SK-MEL-5 (cell line): ENCODE measurements around the gene ARHGAP31. TPM values are rescaled to one million over a fixed set of nuclear protein-coding genes. Genes with fewer than 3 reads are reported as not detected.
"Not testable (repeated sequence)": the region's sequence is repeated elsewhere in the genome, so short reads cannot be mapped to it uniquely, and the experiment has no call there.

Experiments
- DNase-seq: peaks from one replicate; pipeline ENCODE4 v3.0.0-alpha.2; 2016; ENCODE audit warnings: low read depth, low spot score
- in situ Hi-C: cut with HindIII; loops from 2 replicates; pipeline ENCODE4 v1.10.0; 2016; ENCODE audit warnings: low sequenced_read_pairs, high pct_unique_total_duplicates, low pct_unique_long_range_greater_than_20kb
- total RNA-seq: library from RNA; depleted of rRNA; stranded (reverse); fragments of >200 nt; shearing (Covaris generic); gene quantifications from 2 replicates; pipeline ENCODE4 v1.2.3, GENCODE V29; 2014

Gene ARHGAP31
- total RNA-seq, 1 experiment from 2014 or later: 11.4 TPM

GRCh38 chr3:119331661-119332060 lies 37.5 kb downstream of the ARHGAP31 start:
- in situ Hi-C loops: no loop called here
- no peak for DNase-seq

DNA sequence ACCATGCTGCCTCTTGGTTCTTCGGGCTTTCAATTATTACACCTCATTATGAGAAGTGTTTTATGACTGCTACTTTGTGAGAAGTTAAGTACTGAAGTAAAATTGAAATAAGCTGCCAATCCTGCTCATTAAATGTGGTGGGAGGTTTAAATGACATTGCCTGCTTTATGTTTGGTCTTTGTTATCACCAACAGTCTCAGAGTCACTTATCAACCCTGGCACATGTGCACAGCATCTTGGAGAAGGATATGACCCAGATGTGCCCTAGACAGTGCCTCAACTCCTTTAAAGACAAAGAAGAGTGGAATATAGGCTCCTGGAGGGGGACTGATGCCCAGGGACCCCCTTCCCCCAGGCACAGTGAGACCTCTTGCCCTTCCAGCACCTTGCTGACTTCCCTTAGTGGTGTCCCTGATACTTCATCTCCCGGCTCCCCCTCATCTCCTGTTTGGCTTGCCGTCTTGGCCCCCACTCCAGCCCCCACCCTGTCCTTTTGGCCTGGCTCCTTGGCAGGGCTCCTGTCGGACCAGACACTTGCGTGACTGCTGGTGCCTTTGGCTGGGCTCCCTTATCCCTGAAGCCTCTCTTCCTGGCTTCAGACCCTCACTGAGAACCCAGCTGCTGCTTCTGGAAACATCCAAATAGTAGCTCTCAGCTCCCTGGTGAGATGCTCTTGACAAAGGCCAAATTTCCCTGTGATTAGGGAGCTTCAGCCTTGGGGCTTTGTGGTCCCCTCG lies 39.8 kb downstream of the ARHGAP31 start:
- in situ Hi-C loops: no loop called here
- no peak for DNase-seq

- in situ Hi-C loops: no loop called here
- no peak for DNase-seq
Observed at GRCh38 chr3:119336823-119337222, 42.6 kb downstream of the ARHGAP31 start.

DNA sequence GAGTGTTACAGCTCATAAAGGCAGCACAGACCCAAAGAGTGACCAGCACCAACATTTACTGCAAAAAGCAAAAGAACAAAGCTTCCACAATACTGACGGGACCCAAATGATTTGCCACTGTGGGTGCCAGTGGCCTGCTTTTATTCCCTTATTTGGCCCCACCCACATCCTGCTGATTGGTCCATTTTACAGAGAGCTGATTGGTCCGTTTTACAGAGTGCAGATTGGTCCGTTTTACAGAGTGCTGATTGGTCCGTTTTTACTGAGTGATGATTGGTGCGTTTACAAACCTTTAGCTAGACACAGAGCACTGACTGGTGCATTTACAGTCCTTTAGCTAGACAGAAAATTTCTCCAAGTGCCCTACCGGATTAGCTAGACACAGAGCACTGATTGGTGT lies 43.2 kb downstream of the ARHGAP31 start:
- in situ Hi-C loops, DNase-seq: not testable (repeated sequence)

DNA sequence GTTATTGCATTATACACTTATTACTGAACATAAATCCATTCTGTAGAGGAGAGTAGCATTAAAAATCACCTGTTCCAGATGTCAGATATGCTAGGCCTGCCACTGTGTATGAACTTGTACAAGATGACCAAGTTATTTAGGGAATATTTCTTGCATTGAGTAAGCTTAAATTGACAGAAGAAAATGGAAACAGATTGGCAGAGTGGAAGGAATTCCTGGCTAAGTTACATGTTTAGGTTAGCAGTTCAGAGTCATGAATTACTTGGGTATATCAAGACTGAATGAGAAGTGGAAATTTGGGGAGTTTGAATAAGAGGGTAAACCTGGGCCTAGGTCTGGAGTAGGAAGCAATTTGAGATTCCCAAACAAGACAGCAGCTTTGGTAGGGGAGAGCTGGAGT lies 44.6 kb downstream of the ARHGAP31 start:
- no peak for DNase-seq
- in situ Hi-C loops: no loop called here

GRCh38 chr3:119340014-119340413 lies 45.8 kb downstream of the ARHGAP31 start:
- no peak for DNase-seq
- in situ Hi-C loops: no loop called here

DNA sequence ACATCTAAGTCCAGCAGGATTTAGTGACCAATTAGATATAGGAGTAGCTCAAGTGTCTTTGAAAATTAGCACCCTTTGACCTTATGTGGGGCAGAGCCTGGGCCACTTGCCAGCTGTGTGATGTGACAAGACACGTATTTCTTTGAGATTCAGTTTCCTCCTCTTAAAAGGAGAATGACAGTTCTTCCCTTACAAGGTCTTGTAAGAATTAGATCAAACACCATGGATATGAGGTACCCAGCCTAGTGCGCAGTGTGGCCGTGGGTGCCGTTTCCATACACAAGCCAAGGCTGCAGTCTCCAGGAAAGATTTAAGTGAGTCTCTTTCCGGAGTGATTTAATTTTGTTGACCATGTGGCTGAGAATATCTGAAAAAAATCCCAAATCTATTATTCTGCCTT lies 46.3 kb downstream of the ARHGAP31 start:
- DNase-seq: no peak
- in situ Hi-C loops: no loop called here

- in situ Hi-C loops: no loop called here
- no peak for DNase-seq
Observed at GRCh38 chr3:119342176-119342575, 48.0 kb downstream of the ARHGAP31 start.

DNA sequence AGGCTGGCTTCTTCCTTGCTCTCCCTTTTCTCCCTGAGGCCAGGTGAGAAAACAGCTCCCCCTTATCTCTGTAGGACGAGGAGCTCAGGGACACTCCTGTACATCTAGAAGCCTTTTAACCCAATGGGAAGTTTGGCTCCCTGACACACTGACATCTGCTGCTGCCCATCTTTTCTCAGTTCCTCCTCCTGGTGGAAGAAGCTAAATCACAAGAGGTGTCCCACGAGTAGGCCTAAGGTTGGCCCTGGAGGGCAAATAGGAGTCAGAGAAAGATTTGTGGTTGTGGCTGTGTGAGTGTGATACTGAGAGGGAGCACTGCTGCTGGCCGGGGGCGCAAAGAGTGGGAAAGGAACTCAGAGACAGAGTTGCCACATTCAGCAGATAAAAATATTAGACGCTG lies 49.5 kb downstream of the ARHGAP31 start:
- in situ Hi-C loops: no loop called here
- peak; percentile 26 for DNase-seq

DNA sequence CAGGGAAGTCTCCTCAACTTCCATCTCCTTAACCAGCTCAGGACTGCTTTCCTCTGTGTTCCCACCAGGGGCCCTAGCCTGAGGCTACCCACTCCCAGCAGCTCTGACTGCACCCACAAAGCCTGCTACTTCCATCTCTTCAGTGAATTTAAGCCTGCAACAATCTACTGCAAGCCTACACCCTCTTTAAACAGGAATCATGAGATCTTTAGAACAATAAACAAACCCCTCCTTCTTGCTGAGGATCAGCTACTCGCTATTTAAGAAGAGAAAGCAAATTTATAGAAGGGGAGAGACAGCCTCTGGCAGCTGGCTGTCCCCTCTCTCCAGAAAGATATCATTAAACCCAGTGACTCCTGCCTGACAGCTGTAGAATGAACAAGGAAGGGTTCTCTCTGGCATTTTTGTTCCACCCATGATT lies 51.9 kb downstream of the ARHGAP31 start:
- no peak for DNase-seq
- in situ Hi-C loops: no loop called here

- in situ Hi-C loops: no loop called here
- DNase-seq: no peak
Observed at GRCh38 chr3:119347036-119347435, 52.9 kb downstream of the ARHGAP31 start.

- in situ Hi-C loops: no loop called here
- peak; percentile 25 for DNase-seq
Observed at GRCh38 chr3:119349354-119350041, 55.3 kb downstream of the ARHGAP31 start.

DNA sequence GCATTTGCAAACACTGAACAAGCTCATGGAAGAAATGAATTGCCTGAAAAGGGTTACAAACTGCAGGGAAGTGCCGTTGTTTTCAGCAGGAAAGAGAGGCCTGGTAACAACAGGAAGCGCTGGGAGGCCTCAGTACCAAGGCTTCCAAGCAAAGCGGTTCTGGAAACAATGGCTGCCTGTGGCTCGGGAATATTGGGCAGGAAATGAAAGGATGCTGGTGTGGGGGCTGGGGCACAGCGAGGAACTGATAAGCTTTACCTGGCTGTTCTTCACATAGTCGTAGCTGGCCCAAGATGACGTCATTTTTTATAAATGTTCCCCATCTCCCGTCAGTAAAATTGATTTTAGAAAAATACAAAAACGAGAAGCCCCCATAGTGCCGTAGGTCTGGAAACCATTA lies 55.9 kb downstream of the ARHGAP31 start:
- in situ Hi-C loops: no loop called here
- peak; percentile 49 for DNase-seq

GRCh38 chr3:119351581-119351980 lies 57.4 kb downstream of the ARHGAP31 start:
- no peak for DNase-seq
- in situ Hi-C loops: no loop called here

DNA sequence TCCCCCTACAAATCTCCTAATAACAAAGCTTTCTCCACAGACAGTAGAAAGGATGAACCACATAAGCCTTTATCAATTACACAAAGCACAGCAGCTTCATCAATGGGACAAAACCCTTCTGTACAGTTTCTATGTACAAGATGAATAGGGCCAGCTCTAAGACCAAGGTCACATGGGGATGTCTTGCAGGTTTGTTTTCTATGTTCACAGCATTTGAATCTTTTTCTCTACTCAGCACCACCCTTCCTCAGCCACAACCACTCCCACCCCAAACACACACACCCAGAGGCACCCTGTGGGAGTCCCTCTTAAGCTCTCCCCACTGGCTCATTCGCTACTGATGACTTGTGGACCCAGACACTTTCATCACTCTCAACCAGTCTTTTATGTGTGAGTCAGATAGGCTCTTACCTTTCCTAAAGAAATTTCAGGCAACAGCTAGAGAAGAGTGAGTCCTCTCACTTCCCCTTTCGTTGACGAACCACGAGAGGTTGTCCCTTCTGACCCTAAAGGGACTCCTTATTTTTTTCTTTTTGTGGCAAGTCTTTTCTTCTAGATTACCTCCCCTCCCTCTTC lies 57.9 kb downstream of the ARHGAP31 start:
- in situ Hi-C loops: no loop called here

GRCh38 chr3:119352863-119353527 lies 58.8 kb downstream of the ARHGAP31 start:
- in situ Hi-C loops: no loop called here
- DNase-seq: peak; percentile 68

More for the DNA sequence above, 57.9 kb downstream of the ARHGAP31 start:
- DNase-seq: peak; percentile 29

GRCh38 chr3:119355608-119356007 lies 61.4 kb downstream of the ARHGAP31 start:
- in situ Hi-C loops, DNase-seq: not testable (repeated sequence)

DNA sequence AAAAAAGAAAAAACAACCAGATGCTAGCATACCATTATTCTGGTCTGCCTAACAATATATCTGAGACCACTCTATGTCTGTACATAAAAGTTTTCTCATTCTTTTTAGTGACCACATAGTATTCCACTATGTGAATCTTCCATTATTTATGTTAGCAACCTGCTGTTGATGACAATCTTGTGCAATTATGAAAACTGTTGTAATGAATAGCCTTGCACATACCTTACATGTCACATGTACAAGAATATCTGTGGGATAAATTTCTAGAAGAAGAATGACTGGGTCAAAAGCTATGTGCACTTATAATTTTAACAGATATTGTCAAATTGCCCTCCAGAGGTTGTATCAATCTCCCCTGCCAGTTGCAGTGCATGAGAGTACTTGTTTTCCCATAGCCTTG lies 62.5 kb downstream of the ARHGAP31 start:
- in situ Hi-C loops: no loop called here

More for the DNA sequence above, 62.5 kb downstream of the ARHGAP31 start:
- DNase-seq: no peak
